Skin epidermis (tissue), 12 donors: ENCODE data around the gene TRIM38.
"Not testable (repeated sequence)": the region's sequence is repeated elsewhere in the genome, so short reads cannot be mapped to it uniquely, and the experiment has no call there.

Experiments
- H3K27ac ChIP-seq, 21 experiments: fragments of 200-600 bp; sonication (generic) in 11 of 21; one replicate each; pipeline ENCODE4 v1.5.0; 2020; ENCODE audit warnings: mild to moderate bottlenecking in 3 of 21, inconsistent platforms in 2 of 21, moderate library complexity in 2 of 21
- H3K4me3 ChIP-seq, 7 experiments: fragments of 200-600 bp; sonication (generic) in 2 of 7; one replicate each; pipeline ENCODE4 v1.5.0; 2020; ENCODE audit warnings: inconsistent platforms in 2 of 7, mild to moderate bottlenecking in 2 of 7, moderate library complexity in 1 of 7

TRIM38 gene

GRCh38 chr6:25935953-25936352, 26.6 kb upstream of the TRIM38 start:
- no peak overlapping the region for H3K4me3 ChIP-seq
- H3K27ac ChIP-seq, result no peak overlapping the region

GRCh38 chr6:25939593-25939992, 23.0 kb upstream of the TRIM38 start:
- no peak overlapping the region for H3K27ac ChIP-seq
- no peak overlapping the region for H3K4me3 ChIP-seq

- H3K27ac ChIP-seq, result no peak overlapping the region
- no peak overlapping the region for H3K4me3 ChIP-seq
Observed at GRCh38 chr6:25942561-25943147, 19.9 kb upstream of the TRIM38 start.

GRCh38 chr6:25943887-25944286, 18.7 kb upstream of the TRIM38 start:
- Histone ChIP-seq H3K27ac (no peak overlapping the region), H3K4me3 (no peak overlapping the region)

- Histone ChIP-seq H3K4me3 (no peak overlapping the region), H3K27ac (no peak overlapping the region)
Observed at GRCh38 chr6:25944688-25945574, 17.7 kb upstream of the TRIM38 start.

- H3K4me3 ChIP-seq, H3K27ac ChIP-seq: not testable (repeated sequence)
Observed at GRCh38 chr6:25945738-25946137, 16.9 kb upstream of the TRIM38 start.

- Histone ChIP-seq H3K27ac (no peak overlapping the region), H3K4me3 (no peak overlapping the region)
Observed at GRCh38 chr6:25946631-25947030, 16.0 kb upstream of the TRIM38 start.

- H3K4me3 ChIP-seq, H3K27ac ChIP-seq: not testable (repeated sequence)
Observed at GRCh38 chr6:25947492-25947891, 15.1 kb upstream of the TRIM38 start.

GRCh38 chr6:25949695-25950094, 12.9 kb upstream of the TRIM38 start:
- H3K27ac ChIP-seq, result no peak overlapping the region
- H3K4me3 ChIP-seq, result no peak overlapping the region

GRCh38 chr6:25950297-25950696, 12.3 kb upstream of the TRIM38 start:
- no peak overlapping the region for H3K27ac ChIP-seq

GRCh38 chr6:25951296-25952032, 11.1 kb upstream of the TRIM38 start:
- Histone ChIP-seq H3K27ac (no peak overlapping the region), H3K4me3 (no peak overlapping the region)

More at GRCh38 chr6:25950297-25950696, 12.3 kb upstream of the TRIM38 start:
- no peak overlapping the region for H3K4me3 ChIP-seq

- H3K4me3 ChIP-seq, result no peak overlapping the region
- no peak overlapping the region for H3K27ac ChIP-seq
Observed at GRCh38 chr6:25952535-25952934, 10.1 kb upstream of the TRIM38 start.

GRCh38 chr6:25953733-25954132, 8.9 kb upstream of the TRIM38 start:
- Histone ChIP-seq H3K27ac (no peak overlapping the region), H3K4me3 (no peak overlapping the region)

- Histone ChIP-seq H3K27ac (no peak overlapping the region), H3K4me3 (no peak overlapping the region)
Observed at GRCh38 chr6:25954756-25955155, 7.8 kb upstream of the TRIM38 start.

GRCh38 chr6:25956226-25956625, 6.4 kb upstream of the TRIM38 start:
- no peak overlapping the region for H3K4me3 ChIP-seq
- H3K27ac ChIP-seq, result no peak overlapping the region

GRCh38 chr6:25958700-25959162, 3.9 kb upstream of the TRIM38 start:
- Histone ChIP-seq H3K4me3 (no peak overlapping the region), H3K27ac (peak overlapping the region in 3 of 21 experiments; percentile 2 to 49 (median 29))

GRCh38 chr6:25959890-25960536, 2.6 kb upstream of the TRIM38 start:
- no peak overlapping the region for H3K4me3 ChIP-seq
- H3K27ac ChIP-seq, result peak overlapping the region in 2 of 21 experiments; percentile 19 to 44

GRCh38 chr6:25960734-25961133, 1.9 kb upstream of the TRIM38 start:
- no peak overlapping the region for H3K4me3 ChIP-seq
- peak overlapping the region in 1 of 21 experiments; percentile 44 for H3K27ac ChIP-seq

GRCh38 chr6:25961619-25962148, 918 bp upstream of the TRIM38 start:
- Histone ChIP-seq H3K4me3 (peak overlapping the region; percentile 52 to 75 (median 57)), H3K27ac (peak overlapping the region; percentile 17 to 99 (median 94))
